Measurements from ENCODE around the gene SSTR4.
"Not testable (repeated sequence)": the region's sequence is repeated elsewhere in the genome, so short reads cannot be mapped to it uniquely, and the experiment has no call there.

The SSTR4 gene

GRCh38 chr20:23018941-23019340, 16.2 kb upstream of the SSTR4 start:
- no peak for DNase-seq

- DNase-seq: no peak
These were observed 15.7 kb upstream of the SSTR4 start for GRCh38 chr20:23019403-23019802.

GRCh38 chr20:23020230-23021018, 14.7 kb upstream of the SSTR4 start:
- no peak for DNase-seq

GRCh38 chr20:23021541-23021940, 13.6 kb upstream of the SSTR4 start:
- no peak for DNase-seq

GRCh38 chr20:23021951-23022350, 13.2 kb upstream of the SSTR4 start:
- no peak for DNase-seq

- no peak for DNase-seq
These were observed 12.3 kb upstream of the SSTR4 start for GRCh38 chr20:23022849-23023248.

- DNase-seq: no peak
These were observed 11.4 kb upstream of the SSTR4 start for GRCh38 chr20:23023621-23024177.

- DNase-seq: no peak
These were observed 10.4 kb upstream of the SSTR4 start for GRCh38 chr20:23024701-23025100.

GRCh38 chr20:23025503-23025902, 9.6 kb upstream of the SSTR4 start:
- not testable (repeated sequence) for DNase-seq

- no peak for DNase-seq
These were observed 7.4 kb upstream of the SSTR4 start for GRCh38 chr20:23027721-23028120.

- DNase-seq: no peak
These were observed 6.7 kb upstream of the SSTR4 start for GRCh38 chr20:23028392-23028791.

GRCh38 chr20:23029324-23029723, 5.8 kb upstream of the SSTR4 start:
- DNase-seq: no peak

- peak; percentile 6 for DNase-seq
These were observed 3.8 kb upstream of the SSTR4 start for GRCh38 chr20:23031346-23031745.

- DNase-seq: no peak
These were observed 2.9 kb upstream of the SSTR4 start for GRCh38 chr20:23032056-23032749.

- DNase-seq: peak; percentile 13
These were observed 2.4 kb upstream of the SSTR4 start for GRCh38 chr20:23032750-23033078.

GRCh38 chr20:23033918-23034317, 1.2 kb upstream of the SSTR4 start:
- peak; percentile 7 for DNase-seq

- DNase-seq: no peak
These were observed 619 bp downstream of the SSTR4 start for GRCh38 chr20:23035731-23036130.

GRCh38 chr20:23036371-23036770, 1.3 kb downstream of the SSTR4 start:
- no peak for DNase-seq

- no peak for DNase-seq
These were observed 1.9 kb downstream of the SSTR4 start for GRCh38 chr20:23037017-23037481.

- no peak for DNase-seq
These were observed 4.2 kb downstream of the SSTR4 start for GRCh38 chr20:23039136-23039875.

- no peak for DNase-seq
These were observed 4.9 kb downstream of the SSTR4 start for GRCh38 chr20:23039885-23040508.

- DNase-seq: no peak
These were observed 7.2 kb downstream of the SSTR4 start for GRCh38 chr20:23042270-23042669.

- no peak for DNase-seq
These were observed 8.3 kb downstream of the SSTR4 start for GRCh38 chr20:23043376-23043775.
